Osteocyte (in vitro differentiated cells): ENCODE results near the gene JPH4. TPM values are rescaled to one million over a fixed set of nuclear protein-coding genes. Genes with fewer than 3 reads are reported as not detected.

Source experiments
- DNase-seq: peaks from one replicate; pipeline ENCODE4 v3.0.0; 2021; ENCODE audit warnings: mixed read lengths; ENCODE audit not compliant: unreplicated experiment; ENCODE audit errors: extremely low spot score
- H3K27ac Mint-ChIP-seq: one replicate; pipeline ENCODE4 v1.8.0; 2021; ENCODE audit warnings: mild to moderate bottlenecking, mixed read lengths; ENCODE audit not compliant: unreplicated experiment
- H3K27me3 Mint-ChIP-seq: one replicate; pipeline ENCODE4 v1.8.0; 2021; ENCODE audit warnings: mixed read lengths; ENCODE audit not compliant: unreplicated experiment
- H3K36me3 Mint-ChIP-seq: one replicate; pipeline ENCODE4 v1.8.0; 2021; ENCODE audit warnings: mixed read lengths; ENCODE audit not compliant: unreplicated experiment
- H3K4me1 Mint-ChIP-seq: one replicate; pipeline ENCODE4 v1.8.0; 2021; ENCODE audit warnings: mixed read lengths; ENCODE audit not compliant: unreplicated experiment
- H3K4me3 Mint-ChIP-seq: one replicate; pipeline ENCODE4 v1.8.0; 2021; ENCODE audit warnings: mild to moderate bottlenecking, moderate library complexity, mixed read lengths; ENCODE audit not compliant: unreplicated experiment
- H3K9me3 Mint-ChIP-seq: one replicate; pipeline ENCODE4 v1.8.0; 2021; ENCODE audit warnings: mixed read lengths; ENCODE audit not compliant: unreplicated experiment
- total RNA-seq: library from RNA; stranded (reverse); gene quantifications from 2 replicates; pipeline ENCODE4 v1.2.1, GENCODE V29; 2021
- TF ChIP-seq, protein P1 (sequence below): fragments of 200-600 bp; sonication (generic); IDR thresholded peaks from 2 replicates; pipeline ENCODE4 v1.5.0; 2021; ENCODE audit warnings: antibody characterized with exemption, mild to moderate bottlenecking, moderate library complexity

Gene JPH4
- total RNA-seq, 1 donor from 2014 or later = not detected

DNA sequence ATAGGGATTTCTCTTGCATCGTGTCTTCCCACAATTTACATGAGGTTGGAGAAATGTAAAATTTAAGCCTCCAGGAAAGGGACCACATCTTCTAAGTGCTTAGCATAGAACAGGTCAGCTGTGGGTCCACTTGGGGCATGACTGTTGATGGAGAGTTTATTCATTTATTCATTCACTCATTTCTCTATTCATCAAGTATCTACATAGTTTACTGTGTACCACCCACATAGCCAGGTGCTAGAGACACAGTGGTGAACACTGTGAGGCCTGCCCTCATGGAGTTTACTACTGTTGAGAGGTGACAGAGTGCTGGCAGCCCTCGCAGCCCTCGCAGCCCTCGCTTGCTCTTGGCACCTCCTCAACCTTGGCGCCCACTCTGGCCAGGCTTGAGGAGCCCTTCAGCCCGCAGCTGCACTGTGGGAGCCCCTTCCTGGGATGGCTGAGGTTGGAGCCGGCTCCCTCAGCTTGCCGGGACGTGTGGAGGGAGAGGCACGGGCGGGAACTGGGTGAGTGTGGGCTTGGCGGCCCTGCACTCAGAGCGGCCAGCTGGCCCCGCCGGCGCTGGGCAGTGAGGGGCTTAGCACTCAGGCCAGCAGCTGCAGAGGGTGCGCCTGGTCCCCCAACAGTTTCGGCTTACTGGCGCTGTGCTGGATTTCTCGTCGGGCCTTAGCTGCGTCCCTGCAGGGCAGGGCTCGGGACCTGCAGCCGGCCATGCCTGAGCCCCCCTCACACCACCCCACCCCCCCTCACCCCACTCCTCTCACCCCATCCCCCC lies 1.7 kb upstream of the JPH4 start:
- peaks cover 46% of the 10 kb centered on the region for H3K27me3 Mint-ChIP-seq

DNA sequence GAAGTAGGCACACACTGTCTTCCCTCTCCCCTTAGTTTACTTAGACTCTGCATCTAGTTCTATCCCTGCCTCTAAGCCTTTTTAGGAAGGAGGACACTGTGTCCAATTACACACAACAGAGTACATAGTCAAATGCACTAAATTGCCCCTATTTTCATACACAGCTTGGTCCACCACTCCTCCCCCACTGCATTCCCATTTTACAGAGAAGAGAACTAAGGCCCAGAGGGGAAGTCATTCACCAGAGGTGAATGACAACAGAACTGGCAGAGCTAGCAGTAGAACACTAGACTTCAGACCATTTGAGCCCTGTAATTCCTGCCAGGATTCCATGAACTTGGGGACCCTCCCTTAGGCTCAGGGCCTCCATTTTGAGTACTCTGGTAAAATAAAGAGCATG lies 1.1 kb upstream of the JPH4 start:
- no peaks in the 10 kb centered on the region for H3K36me3 Mint-ChIP-seq
- H3K9me3 Mint-ChIP-seq = no peaks in the 10 kb centered on the region
- H3K4me3 Mint-ChIP-seq = no peak overlapping the region
- H3K27ac Mint-ChIP-seq = no peak overlapping the region
- no peak for DNase-seq
- peaks cover 52% of the 10 kb centered on the region for H3K27me3 Mint-ChIP-seq
- peaks cover 15% of the 10 kb centered on the region for H3K4me1 Mint-ChIP-seq
- TF ChIP-seq, protein P1, sequence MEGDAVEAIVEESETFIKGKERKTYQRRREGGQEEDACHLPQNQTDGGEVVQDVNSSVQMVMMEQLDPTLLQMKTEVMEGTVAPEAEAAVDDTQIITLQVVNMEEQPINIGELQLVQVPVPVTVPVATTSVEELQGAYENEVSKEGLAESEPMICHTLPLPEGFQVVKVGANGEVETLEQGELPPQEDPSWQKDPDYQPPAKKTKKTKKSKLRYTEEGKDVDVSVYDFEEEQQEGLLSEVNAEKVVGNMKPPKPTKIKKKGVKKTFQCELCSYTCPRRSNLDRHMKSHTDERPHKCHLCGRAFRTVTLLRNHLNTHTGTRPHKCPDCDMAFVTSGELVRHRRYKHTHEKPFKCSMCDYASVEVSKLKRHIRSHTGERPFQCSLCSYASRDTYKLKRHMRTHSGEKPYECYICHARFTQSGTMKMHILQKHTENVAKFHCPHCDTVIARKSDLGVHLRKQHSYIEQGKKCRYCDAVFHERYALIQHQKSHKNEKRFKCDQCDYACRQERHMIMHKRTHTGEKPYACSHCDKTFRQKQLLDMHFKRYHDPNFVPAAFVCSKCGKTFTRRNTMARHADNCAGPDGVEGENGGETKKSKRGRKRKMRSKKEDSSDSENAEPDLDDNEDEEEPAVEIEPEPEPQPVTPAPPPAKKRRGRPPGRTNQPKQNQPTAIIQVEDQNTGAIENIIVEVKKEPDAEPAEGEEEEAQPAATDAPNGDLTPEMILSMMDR = no peak

More for the DNA sequence above, 1.7 kb upstream of the JPH4 start:
- H3K9me3 Mint-ChIP-seq = no peaks in the 10 kb centered on the region
- H3K27ac Mint-ChIP-seq = no peak overlapping the region
- DNase-seq = no peak
- no peak overlapping the region for H3K4me3 Mint-ChIP-seq
- no peaks in the 10 kb centered on the region for H3K36me3 Mint-ChIP-seq
- H3K4me1 Mint-ChIP-seq = peaks cover 15% of the 10 kb centered on the region
- TF ChIP-seq, protein P1 = no peak

DNA sequence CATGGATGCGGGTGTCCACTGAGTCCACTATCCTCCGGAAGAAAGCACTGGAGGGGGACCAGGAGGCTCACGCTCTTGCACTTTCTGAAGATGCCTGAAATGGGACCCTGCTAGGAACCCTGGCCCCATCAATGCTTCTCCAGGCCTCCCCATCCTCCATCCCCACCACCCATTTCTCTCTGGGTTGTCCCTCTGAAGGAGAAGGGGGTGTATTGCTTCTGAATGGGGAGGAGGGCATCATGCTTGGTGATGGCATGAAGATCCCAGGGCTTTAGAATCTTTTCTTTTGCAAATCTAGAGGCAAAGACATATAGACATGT lies 681 bp upstream of the JPH4 start:
- TF ChIP-seq, protein P1 = no peak
- H3K27ac Mint-ChIP-seq = no peak overlapping the region
- no peak overlapping the region for H3K4me3 Mint-ChIP-seq
- peaks cover 15% of the 10 kb centered on the region for H3K4me1 Mint-ChIP-seq
- peaks cover 53% of the 10 kb centered on the region for H3K27me3 Mint-ChIP-seq
- no peaks in the 10 kb centered on the region for H3K36me3 Mint-ChIP-seq
- no peaks in the 10 kb centered on the region for H3K9me3 Mint-ChIP-seq
- DNase-seq = no peak

DNA sequence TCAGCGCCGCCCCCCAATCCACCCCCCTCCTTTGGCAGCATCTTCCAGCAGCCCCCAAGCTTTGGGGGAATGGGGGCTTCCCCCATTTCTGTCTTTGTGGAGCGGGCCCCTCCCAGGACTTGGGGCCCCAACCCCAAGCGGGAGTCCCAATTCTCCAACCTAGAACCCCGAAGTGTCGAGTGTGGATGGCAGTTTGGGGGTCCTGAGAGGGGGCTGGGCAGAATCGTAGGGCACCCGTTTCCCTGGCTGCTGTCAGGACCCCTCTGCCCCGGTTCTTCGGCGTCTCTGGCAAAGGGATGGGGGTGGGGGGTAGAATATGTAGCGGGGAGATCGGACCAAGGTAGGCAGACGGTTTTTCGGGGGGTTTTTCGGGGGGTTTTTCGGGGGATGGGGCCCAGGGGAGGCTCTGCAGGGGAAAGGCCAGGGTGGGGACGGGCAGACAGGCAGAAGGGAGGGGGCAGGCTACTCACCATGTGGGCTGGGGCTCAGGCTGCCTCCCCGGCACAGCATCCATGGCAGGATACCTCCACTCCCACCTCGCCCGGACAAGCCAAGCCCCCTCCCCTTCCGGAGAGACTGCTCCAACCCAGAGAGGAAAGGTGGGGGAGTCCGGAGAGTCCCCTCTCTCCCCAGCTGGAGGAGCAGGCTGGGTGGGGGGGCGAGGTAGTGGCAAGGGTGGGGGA lies 739 bp downstream of the JPH4 start:
- Mint-ChIP-seq H3K4me3 (no peak overlapping the region), H3K27ac (no peak overlapping the region), H3K9me3 (no peaks in the 10 kb centered on the region), H3K4me1 (peaks cover 15% of the 10 kb centered on the region), H3K27me3 (peaks cover 57% of the 10 kb centered on the region), H3K36me3 (no peaks in the 10 kb centered on the region)
- TF ChIP-seq, protein P1 = no peak
- no peak for DNase-seq

DNA sequence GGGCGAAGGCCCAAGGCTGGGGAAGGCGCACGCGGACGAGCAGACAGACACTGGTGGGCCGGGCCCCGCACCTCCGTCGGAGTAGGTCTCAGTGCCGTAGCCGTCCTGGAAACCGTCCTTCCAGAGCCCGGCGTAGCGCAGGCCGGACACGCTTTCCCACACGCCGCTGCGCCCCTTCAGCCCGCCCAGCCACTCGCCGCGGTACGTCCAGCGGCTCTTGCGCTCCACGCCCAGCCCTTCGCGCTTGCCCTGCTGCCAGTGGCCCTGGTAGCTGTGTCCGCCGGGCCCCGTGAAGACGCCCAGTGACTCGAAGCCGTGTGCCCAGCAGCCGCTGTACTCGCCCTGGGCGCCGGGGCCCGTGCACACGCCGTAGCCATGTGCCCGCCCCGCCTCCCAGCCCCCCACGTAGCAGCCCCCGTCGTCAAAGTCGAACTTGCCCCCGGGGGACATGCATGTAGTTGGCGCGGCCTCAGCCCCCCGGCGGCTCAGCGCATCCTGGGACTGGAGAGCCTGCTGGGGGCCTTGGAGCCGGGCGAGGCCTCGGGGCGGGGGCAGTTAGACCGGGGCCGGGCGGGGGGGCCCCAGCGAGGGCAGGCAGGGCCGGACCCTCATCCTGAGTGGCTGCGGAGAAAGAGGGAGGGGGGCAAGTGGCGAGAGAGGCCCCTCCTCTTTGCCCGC lies 1.4 kb downstream of the JPH4 start:
- Mint-ChIP-seq H3K4me3 (no peak overlapping the region), H3K9me3 (no peaks in the 10 kb centered on the region), H3K27me3 (peaks cover 61% of the 10 kb centered on the region), H3K27ac (no peak overlapping the region), H3K36me3 (no peaks in the 10 kb centered on the region), H3K4me1 (peaks cover 15% of the 10 kb centered on the region)
- no peak for DNase-seq
- TF ChIP-seq, protein P1 = no peak
